Measurements from ENCODE around the gene PALM. TPM values are rescaled to one million over a fixed set of nuclear protein-coding genes. Genes with fewer than 3 reads are reported as not detected.

PALM gene
- total RNA-seq, 1 experiment from 2014 or later, result 43.7 TPM

GRCh38 chr19:768424-768823 lies 59.7 kb downstream of the PALM start:
- TF ChIP-seq CEBPB (IDR thresholded peaks at IDR 0.05; ENCODE audit: low read depth) (no peak), SP1 (IDR thresholded peaks at IDR 0.05; ENCODE audit: low read depth) (no peak), CBX3 (IDR thresholded peaks at IDR 0.05; ENCODE audit: low read depth) (no peak), CTCF (IDR thresholded peaks at IDR 0.05 in 2 of 3, conservative IDR thresholded peaks at IDR 0.05 in 1 of 3; ENCODE audit: borderline replicate concordance in 1 of 3, insufficient read depth in 1 of 3, low read depth in 2 of 3, low read length in 2 of 3) (no peak), ZFX (IDR thresholded peaks at IDR 0.05) (no peak), EZH2 (IDR thresholded peaks at IDR 0.05) (no peak), EGR1 (IDR thresholded peaks at IDR 0.05; ENCODE audit: low read depth) (no peak), MAX (IDR thresholded peaks at IDR 0.05) (no peak), TCF7L2 (IDR thresholded peaks at IDR 0.05; ENCODE audit: borderline replicate concordance, extremely low read depth, insufficient read depth, insufficient read length) (no peak), REST (IDR thresholded peaks at IDR 0.05; ENCODE audit: low read depth) (no peak), EZH2phosphoT487 (IDR thresholded peaks at IDR 0.05; ENCODE audit: borderline replicate concordance) (no peak), SRF (IDR thresholded peaks at IDR 0.05; ENCODE audit: low read depth) (no peak), POLR2AphosphoS5 (IDR thresholded peaks at IDR 0.05; ENCODE audit: low read depth, low read length) (no peak), RAD21 (IDR thresholded peaks at IDR 0.05; ENCODE audit: low read depth) (no peak), ZBTB33 (IDR thresholded peaks at IDR 0.05; ENCODE audit: extremely low read depth, insufficient replicate concordance, low read length) (no peak)
- TF ChIP-seq, protein P1, sequence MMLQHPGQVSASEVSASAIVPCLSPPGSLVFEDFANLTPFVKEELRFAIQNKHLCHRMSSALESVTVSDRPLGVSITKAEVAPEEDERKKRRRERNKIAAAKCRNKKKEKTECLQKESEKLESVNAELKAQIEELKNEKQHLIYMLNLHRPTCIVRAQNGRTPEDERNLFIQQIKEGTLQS (IDR thresholded peaks at IDR 0.05), result no peak
- Histone ChIP-seq H3K4me1 (ENCODE audit: control insufficient read depth in 1 of 2, insufficient read depth in 2 of 2, low read length in 2 of 2) (peaks cover 4 to 14% of the 10 kb centered on the region in 2 experiments), H3K9ac (ENCODE audit: low read length) (no peak overlapping the region), H3K79me2 (ENCODE audit: insufficient read depth, low read length) (no peaks in the 10 kb centered on the region), H3K27ac (ENCODE audit: low read depth, low read length) (no peak overlapping the region), H2AFZ (ENCODE audit: low read depth, low read length, poor library complexity, severe bottlenecking) (no peak overlapping the region), H3K4me2 (ENCODE audit: low read length) (no peak overlapping the region), H4K20me1 (ENCODE audit: insufficient read depth) (no peaks in the 10 kb centered on the region), H3K9me3 (ENCODE audit: control insufficient read depth in 1 of 2, insufficient read depth in 1 of 2, low read depth in 1 of 2, low read length in 2 of 2) (no peaks in the 10 kb centered on the region), H3K9me2 (ENCODE audit: insufficient read depth) (no peaks in the 10 kb centered on the region), H3K36me3 (ENCODE audit: control insufficient read depth in 1 of 2, insufficient read depth in 2 of 2, low read length in 2 of 2) (peaks cover 0 to 11% of the 10 kb centered on the region in 2 experiments; a peak in 2 of 4 replicates), H3K27me3 (ENCODE audit: insufficient read depth, low read length) (no peaks in the 10 kb centered on the region), H3K4me3 (replicated peaks in 1 of 2; ENCODE audit: low read depth in 1 of 2, low read length in 2 of 2) (no peak overlapping the region)
- ATAC-seq (no peak), DNase-seq (ENCODE audit: low read depth, low spot score) (no peak)
- RAD21 ChIA-PET (ENCODE audit: low non-redundant PET in 1 of 2, low total read pairs in 2 of 2, uncharacterized antibody in 2 of 2, unreplicated experiment in 2 of 2), result no interaction called here
- POLR2A ChIA-PET, result interaction anchor here (0.6 kb wide), 1 partner anchor 427 kb away, joined by 3 read pairs; no protein-coding TSS in a partner anchor
- CTCF ChIA-PET, result no interaction called here
- no TSS peak for BruUV-seq (replicated peaks)
- intact Hi-C loops (cut with micrococcal nuclease), result no loop called here
